GM21360 (cell line): ENCODE measurements around the gene FAM124A.
"Not testable (repeated sequence)": the region's sequence is repeated elsewhere in the genome, so short reads cannot be mapped to it uniquely, and the experiment has no call there.

ENCODE experiments used
- ATAC-seq: cut with Tn5 transposase; IDR thresholded peaks from one replicate; pipeline ENCODE4 v1.9.1; 2021; ENCODE audit warnings: mild to moderate bottlenecking, moderate library complexity; ENCODE audit not compliant: unreplicated experiment

FAM124A gene

DNA sequence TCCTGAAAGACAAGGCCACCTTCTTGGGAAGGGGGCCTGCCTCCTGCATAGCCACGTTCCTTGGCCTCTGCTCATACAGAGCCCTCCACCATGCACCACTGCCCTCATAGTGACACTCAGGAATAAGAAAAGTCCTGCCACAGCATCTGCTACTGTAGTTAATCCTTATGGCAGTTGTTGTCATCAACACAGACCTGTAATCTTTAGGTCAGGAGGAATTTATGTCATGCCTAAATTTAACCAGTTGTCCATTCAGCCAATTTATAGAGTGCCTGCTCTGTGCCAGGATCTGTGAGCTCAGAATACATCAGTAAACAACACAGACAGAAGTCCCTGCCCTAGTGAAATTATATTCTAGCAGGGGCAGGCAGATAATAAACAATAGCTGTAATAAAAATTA is 44.4 kb downstream of the FAM124A start:
- ATAC-seq = no peak

DNA sequence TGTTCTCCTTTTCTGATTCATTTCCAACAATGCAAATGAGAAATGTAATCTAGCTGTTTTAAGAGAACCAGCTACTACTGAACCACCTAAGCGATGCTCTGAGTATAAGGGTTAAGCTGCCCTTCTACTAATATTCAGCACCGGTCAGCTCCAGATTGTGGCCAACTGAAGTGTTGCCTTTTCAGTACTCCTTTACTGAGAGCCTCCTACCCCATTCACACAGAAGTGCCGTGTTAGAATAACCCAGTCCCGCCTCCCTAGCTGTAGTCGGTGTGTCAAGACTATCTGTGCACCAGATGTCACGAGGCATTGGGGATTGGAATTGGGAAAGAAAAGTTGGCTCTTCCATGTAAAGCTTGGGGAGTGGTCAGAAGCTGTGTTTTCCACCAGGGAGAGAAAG is 45.4 kb downstream of the FAM124A start:
- ATAC-seq = no peak

DNA sequence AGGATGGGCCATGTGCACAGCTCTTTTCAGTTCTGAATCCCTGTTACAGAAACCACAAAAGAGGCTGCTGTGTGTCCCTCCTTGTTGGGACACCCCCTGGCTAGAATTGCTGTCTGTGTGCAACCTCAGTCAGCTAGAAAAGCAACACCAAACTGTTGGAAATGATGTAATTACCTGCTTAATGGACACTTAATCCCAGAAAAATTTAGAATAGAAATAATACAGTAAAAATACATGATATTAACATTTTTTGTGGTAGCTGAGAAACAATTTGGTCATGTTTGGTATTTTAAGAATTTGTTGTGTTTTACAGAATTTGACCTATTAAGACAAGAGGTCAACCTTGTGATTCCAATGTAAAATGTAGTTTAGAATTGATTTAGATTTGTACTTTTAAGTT is 46.8 kb downstream of the FAM124A start:
- no peak for ATAC-seq

- ATAC-seq = no peak
These were observed 48.6 kb downstream of the FAM124A start for GRCh38 chr13:51270623-51271415.

DNA sequence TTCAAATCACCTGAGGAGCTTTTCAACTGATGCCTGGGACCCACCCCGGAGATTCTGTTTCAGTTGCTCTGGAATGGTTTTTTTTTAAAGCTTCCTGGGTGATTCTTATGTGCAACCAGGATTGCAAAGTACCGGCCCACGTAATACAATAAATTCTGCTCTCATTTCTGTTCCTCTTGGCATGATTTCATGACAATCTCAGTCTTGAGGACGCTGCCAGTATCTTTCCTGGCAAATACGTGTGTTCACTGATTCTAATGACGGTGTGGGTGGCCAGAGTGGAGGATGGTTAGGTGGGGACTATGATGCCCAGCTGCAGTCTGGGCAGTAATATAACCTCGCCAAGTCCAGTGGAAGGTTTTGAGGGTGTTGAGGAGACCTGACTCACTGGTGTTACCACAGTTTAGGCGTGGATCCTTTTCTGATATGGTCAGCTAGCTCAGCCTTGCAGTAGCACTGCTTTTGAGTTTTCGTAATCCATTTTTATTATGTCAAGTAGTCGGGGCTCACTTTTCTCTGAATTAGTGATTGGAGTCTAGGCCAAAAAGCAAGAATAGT is 49.4 kb downstream of the FAM124A start:
- ATAC-seq = no peak

- no peak for ATAC-seq
These were observed 52.9 kb downstream of the FAM124A start for GRCh38 chr13:51275101-51275500.

- no peak for ATAC-seq
These were observed 54.4 kb downstream of the FAM124A start for GRCh38 chr13:51276636-51277035.

DNA sequence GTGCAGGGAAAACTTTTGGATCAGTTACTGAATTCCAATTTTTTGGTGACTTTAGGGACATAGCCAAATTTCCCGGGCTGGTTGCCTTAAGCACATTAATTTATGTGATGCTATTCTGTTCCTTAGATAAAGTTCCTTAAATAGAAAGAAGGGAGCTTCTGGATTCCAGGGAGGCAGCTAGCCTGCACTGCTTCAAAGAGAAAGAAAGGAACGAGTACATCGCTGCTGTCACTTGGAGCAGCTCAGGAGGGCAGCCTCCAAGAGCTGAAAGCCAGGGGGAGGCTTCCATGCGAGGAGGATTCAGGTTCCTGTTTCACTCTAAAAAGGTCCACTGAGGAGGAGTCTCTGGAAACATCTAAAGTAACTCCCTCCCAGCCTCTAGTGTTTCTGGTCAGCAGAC is 55.7 kb downstream of the FAM124A start:
- no peak for ATAC-seq

DNA sequence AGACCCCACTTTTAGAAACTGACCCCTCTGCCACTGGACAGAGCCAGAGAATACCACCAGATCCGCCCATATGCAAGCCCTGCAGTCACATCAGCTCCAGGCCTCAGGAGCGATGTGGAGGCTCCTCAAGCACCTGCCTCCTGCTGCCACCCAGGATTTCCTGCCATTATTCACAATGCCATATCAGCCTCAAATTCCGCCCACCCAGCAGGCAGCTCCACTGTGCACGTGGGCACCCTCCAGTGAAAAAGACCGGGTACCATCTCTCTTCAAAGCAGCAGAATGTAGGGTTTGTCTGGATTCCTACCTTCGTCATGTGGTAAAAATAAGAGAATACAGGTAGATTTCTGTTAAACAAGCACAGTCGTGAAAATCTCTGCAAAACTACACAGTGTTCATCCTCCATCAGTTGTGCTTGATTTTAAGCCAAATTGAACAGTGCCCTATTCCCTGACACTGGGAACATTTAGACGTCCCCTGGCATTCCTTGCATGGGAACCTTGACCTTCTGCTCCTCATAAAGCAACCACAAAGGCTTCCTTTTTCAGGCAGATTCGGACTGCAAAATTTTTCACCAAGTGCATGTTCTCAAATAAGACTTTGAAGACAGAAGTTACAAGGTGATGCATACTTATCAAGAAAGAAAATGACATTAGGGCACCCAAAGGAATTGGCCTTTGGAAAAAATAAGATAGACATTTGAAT is 56.4 kb downstream of the FAM124A start:
- no peak for ATAC-seq

GRCh38 chr13:51280379-51280940 is 58.3 kb downstream of the FAM124A start:
- no peak for ATAC-seq

GRCh38 chr13:51282322-51282721 is 60.1 kb downstream of the FAM124A start:
- ATAC-seq = no peak

GRCh38 chr13:51282923-51283322 is 60.7 kb downstream of the FAM124A start:
- not testable (repeated sequence) for ATAC-seq

DNA sequence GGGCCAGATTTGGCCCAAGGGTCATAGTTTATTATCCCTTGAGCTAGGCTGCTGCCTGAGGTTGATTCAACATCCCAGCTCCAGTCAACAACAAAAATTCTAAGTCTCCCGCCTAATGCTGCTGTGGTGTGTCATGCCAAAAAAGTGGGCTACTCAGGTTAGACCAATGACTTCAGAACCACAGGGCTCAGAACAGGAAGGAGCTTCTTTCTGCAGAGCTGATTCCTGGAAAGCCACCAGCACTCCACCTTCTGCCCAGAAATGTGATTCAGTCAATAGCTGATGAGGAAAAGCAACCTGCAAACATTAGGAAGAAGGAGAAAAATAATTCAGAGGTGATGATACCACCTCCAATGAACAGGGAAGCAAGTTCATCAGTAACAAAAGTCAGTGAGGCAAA is 61.2 kb downstream of the FAM124A start:
- ATAC-seq = no peak

DNA sequence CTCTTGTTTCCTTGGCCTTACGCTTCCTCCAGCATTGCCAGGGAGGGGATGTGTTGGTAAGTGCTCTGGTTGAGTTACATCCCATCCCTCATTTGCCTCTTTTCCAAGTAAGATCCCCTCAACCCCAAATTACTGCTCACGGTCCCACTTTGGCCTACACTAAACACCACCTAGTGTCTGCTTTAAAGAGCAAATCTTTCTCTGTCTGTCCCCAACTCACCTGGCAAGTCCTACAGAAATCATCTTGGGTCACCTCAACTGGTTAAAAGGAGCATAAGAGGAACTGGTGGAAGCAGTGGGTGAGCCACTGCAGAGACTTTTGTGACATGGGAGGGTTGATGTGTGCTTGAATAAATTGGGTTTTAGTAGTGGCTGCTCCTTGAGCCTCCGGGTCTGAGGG is 62.1 kb downstream of the FAM124A start:
- ATAC-seq = no peak

- no peak for ATAC-seq
These were observed 64.2 kb downstream of the FAM124A start for GRCh38 chr13:51286135-51287002.

DNA sequence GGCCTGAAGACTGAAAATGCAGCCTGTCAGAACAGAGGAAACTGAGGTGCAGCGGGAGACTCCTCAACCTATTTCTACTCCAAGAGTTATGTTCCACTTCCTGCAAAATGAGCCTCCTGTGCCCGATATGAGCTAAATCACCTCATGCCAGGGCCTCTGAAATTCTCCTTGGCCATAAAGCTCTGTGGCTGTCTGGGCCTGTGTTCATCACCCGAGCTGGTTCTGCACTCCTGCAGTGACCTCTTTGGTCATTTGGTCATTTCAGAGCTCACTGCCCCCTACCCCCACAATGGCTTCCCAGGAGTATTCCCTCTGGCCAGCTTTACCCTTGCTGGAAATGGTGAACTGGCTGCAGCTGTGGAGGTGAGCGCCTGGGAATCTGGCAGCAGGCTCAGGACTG is 65.6 kb downstream of the FAM124A start:
- ATAC-seq = no peak

- ATAC-seq = not testable (repeated sequence)
These were observed 66.1 kb downstream of the FAM124A start for GRCh38 chr13:51288254-51288653.

GRCh38 chr13:51291341-51291740 is 69.1 kb downstream of the FAM124A start:
- no peak for ATAC-seq

- ATAC-seq = no peak
These were observed 69.9 kb downstream of the FAM124A start for GRCh38 chr13:51292000-51292565.

GRCh38 chr13:51297556-51297955 is 75.4 kb downstream of the FAM124A start:
- ATAC-seq = no peak
